ENCODE results near the gene CADM2. TPM values are rescaled to one million over a fixed set of nuclear protein-coding genes. Genes with fewer than 3 reads are reported as not detected.

CADM2 gene
- total RNA-seq, 1 experiment from 2014 or later, result 1.3 TPM

GRCh38 chr3:84965141-84965540 is 6.4 kb downstream of the CADM2 start:
- TF ChIP-seq, protein P1, sequence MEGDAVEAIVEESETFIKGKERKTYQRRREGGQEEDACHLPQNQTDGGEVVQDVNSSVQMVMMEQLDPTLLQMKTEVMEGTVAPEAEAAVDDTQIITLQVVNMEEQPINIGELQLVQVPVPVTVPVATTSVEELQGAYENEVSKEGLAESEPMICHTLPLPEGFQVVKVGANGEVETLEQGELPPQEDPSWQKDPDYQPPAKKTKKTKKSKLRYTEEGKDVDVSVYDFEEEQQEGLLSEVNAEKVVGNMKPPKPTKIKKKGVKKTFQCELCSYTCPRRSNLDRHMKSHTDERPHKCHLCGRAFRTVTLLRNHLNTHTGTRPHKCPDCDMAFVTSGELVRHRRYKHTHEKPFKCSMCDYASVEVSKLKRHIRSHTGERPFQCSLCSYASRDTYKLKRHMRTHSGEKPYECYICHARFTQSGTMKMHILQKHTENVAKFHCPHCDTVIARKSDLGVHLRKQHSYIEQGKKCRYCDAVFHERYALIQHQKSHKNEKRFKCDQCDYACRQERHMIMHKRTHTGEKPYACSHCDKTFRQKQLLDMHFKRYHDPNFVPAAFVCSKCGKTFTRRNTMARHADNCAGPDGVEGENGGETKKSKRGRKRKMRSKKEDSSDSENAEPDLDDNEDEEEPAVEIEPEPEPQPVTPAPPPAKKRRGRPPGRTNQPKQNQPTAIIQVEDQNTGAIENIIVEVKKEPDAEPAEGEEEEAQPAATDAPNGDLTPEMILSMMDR (IDR thresholded peaks at IDR 0.05; ENCODE audit: unreplicated experiment), result peak; percentile 42
- no TSS peak for BruUV-seq (replicated peaks)
- no peak overlapping the region for H3K27ac Mint-ChIP-seq (ENCODE audit: unreplicated experiment)
- H3K36me3 Mint-ChIP-seq (ENCODE audit: insufficient read depth, unreplicated experiment), result no peaks in the 10 kb centered on the region
- DNase-seq, result peak; percentile 47
- peaks cover 3% of the 10 kb centered on the region for H3K4me1 Mint-ChIP-seq (ENCODE audit: low read depth, unreplicated experiment)
- CTCF ChIA-PET, result no interaction called here
- no peaks in the 10 kb centered on the region for H3K27me3 Mint-ChIP-seq (ENCODE audit: unreplicated experiment)
- intact Hi-C loops (cut with micrococcal nuclease; ENCODE audit: unreplicated experiment), result loop anchor here (2.0 kb wide), 1 partner anchor 416 kb away; no protein-coding TSS in a partner anchor
- no peaks in the 10 kb centered on the region for H3K9me3 Mint-ChIP-seq (ENCODE audit: low read depth, unreplicated experiment)
- no peak overlapping the region for H3K4me3 Mint-ChIP-seq (ENCODE audit: low read depth, unreplicated experiment)

GRCh38 chr3:84967767-84968581 is 9.2 kb downstream of the CADM2 start:
- Mint-ChIP-seq H3K4me3 (ENCODE audit: low read depth, unreplicated experiment) (no peak overlapping the region), H3K9me3 (ENCODE audit: low read depth, unreplicated experiment) (no peaks in the 10 kb centered on the region), H3K36me3 (ENCODE audit: insufficient read depth, unreplicated experiment) (no peaks in the 10 kb centered on the region), H3K27me3 (ENCODE audit: unreplicated experiment) (no peaks in the 10 kb centered on the region), H3K27ac (ENCODE audit: unreplicated experiment) (no peak overlapping the region), H3K4me1 (ENCODE audit: low read depth, unreplicated experiment) (no peaks in the 10 kb centered on the region)
- TF ChIP-seq, protein P1 (IDR thresholded peaks at IDR 0.05; ENCODE audit: unreplicated experiment), result no peak
- CTCF ChIA-PET, result no interaction called here
- intact Hi-C loops (cut with micrococcal nuclease; ENCODE audit: unreplicated experiment), result no loop called here
- BruUV-seq (replicated peaks), result no TSS peak
- no peak for DNase-seq

GRCh38 chr3:84968701-84969235 is 10.0 kb downstream of the CADM2 start:
- BruUV-seq (replicated peaks), result no TSS peak
- TF ChIP-seq, protein P1 (IDR thresholded peaks at IDR 0.05; ENCODE audit: unreplicated experiment), result no peak
- no peaks in the 10 kb centered on the region for H3K27me3 Mint-ChIP-seq (ENCODE audit: unreplicated experiment)
- intact Hi-C loops (cut with micrococcal nuclease; ENCODE audit: unreplicated experiment), result no loop called here
- H3K27ac Mint-ChIP-seq (ENCODE audit: unreplicated experiment), result no peak overlapping the region
- no peak overlapping the region for H3K4me3 Mint-ChIP-seq (ENCODE audit: low read depth, unreplicated experiment)
- DNase-seq, result no peak
- no peaks in the 10 kb centered on the region for H3K36me3 Mint-ChIP-seq (ENCODE audit: insufficient read depth, unreplicated experiment)
- H3K4me1 Mint-ChIP-seq (ENCODE audit: low read depth, unreplicated experiment), result no peaks in the 10 kb centered on the region
- H3K9me3 Mint-ChIP-seq (ENCODE audit: low read depth, unreplicated experiment), result no peaks in the 10 kb centered on the region
- CTCF ChIA-PET, result no interaction called here

GRCh38 chr3:84974347-84974746 is 15.6 kb downstream of the CADM2 start:
- TF ChIP-seq, protein P1 (IDR thresholded peaks at IDR 0.05; ENCODE audit: unreplicated experiment), result no peak
- intact Hi-C loops (cut with micrococcal nuclease; ENCODE audit: unreplicated experiment), result loop anchor here (5.0 to 10.0 kb wide), 3 partner anchors 388 to 830 kb away; no protein-coding TSS in a partner anchor
- H3K9me3 Mint-ChIP-seq (ENCODE audit: low read depth, unreplicated experiment), result no peaks in the 10 kb centered on the region
- no peaks in the 10 kb centered on the region for H3K36me3 Mint-ChIP-seq (ENCODE audit: insufficient read depth, unreplicated experiment)
- DNase-seq, result no peak
- no peak overlapping the region for H3K4me3 Mint-ChIP-seq (ENCODE audit: low read depth, unreplicated experiment)
- no peaks in the 10 kb centered on the region for H3K4me1 Mint-ChIP-seq (ENCODE audit: low read depth, unreplicated experiment)
- no peaks in the 10 kb centered on the region for H3K27me3 Mint-ChIP-seq (ENCODE audit: unreplicated experiment)
- H3K27ac Mint-ChIP-seq (ENCODE audit: unreplicated experiment), result no peak overlapping the region
- CTCF ChIA-PET, result no interaction called here
- BruUV-seq (replicated peaks), result no TSS peak

Measured in Calu3 (cell line).